ENCODE measurements around the gene COX6B2.

DNA sequence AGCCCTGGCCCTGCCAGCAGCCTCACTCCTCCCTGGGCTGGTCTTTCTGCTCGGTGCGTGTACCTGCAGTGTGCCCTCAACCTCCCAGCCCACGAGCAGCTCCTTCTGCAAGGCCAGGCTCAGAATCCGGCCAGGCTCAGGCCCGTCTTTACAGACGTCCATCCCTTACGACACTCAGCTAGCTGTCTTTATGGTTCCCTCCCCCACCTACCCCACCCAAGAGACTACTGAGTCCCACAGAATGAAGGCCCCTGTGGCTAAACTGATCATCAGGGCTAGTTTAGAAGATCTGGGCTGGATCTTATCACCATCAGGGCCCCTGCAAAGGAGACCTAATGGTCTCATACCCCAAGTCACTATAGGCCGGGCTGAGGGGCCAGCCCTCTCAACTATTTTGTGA, 40.1 kb downstream of the COX6B2 start:
- TF ChIP-seq GATA2 (IDR thresholded peaks at IDR 0.05; ENCODE audit: low read depth, low read length), result no peak
- no peak for TF ChIP-seq GATA3 (IDR thresholded peaks at IDR 0.05; ENCODE audit: low read depth, low read length)

All from SH-SY5Y (cell line).